ENCODE results near the gene NOS2. TPM values are rescaled to one million over a fixed set of nuclear protein-coding genes. Genes with fewer than 3 reads are reported as not detected.
"Not testable (repeated sequence)": the region's sequence is repeated elsewhere in the genome, so short reads cannot be mapped to it uniquely, and the experiment has no call there.

The NOS2 gene
- total RNA-seq, 1 experiment from 2014 or later = 1.4 TPM

- ATAC-seq = no peak
- POLR2A ChIA-PET = no interaction called here
- no peak overlapping the region for H3K4me3 Mint-ChIP-seq
- H3K27me3 Mint-ChIP-seq (ENCODE audit: low read depth) = no peaks in the 10 kb centered on the region
- peaks cover 3% of the 10 kb centered on the region; the same call in 1 of the 2 replicates for H3K36me3 Mint-ChIP-seq
- TF ChIP-seq ZNF396 (CRISPR knock-in tag; IDR thresholded peaks at IDR 0.05; ENCODE audit: borderline replicate concordance) = no peak
- TF ChIP-seq JUN (CRISPR knock-in tag; IDR thresholded peaks at IDR 0.05) = no peak
- no peak for TF ChIP-seq RORB (CRISPR knock-in tag; IDR thresholded peaks at IDR 0.05)
- TF ChIP-seq HMGA2 (CRISPR knock-in tag; IDR thresholded peaks at IDR 0.05) = no peak
- TF ChIP-seq TCF7 (CRISPR knock-in tag; IDR thresholded peaks at IDR 0.05; ENCODE audit: low read depth) = no peak
- no peak for TF ChIP-seq E2F1 (CRISPR knock-in tag; IDR thresholded peaks at IDR 0.05)
- TF ChIP-seq SOX15 (CRISPR knock-in tag; IDR thresholded peaks at IDR 0.05) = no peak
- no peak for TF ChIP-seq PRRX2 (CRISPR knock-in tag; IDR thresholded peaks at IDR 0.05)
- TF ChIP-seq FOXP1 (CRISPR knock-in tag; IDR thresholded peaks at IDR 0.05; ENCODE audit: borderline replicate concordance) = no peak
- TF ChIP-seq, protein P1, sequence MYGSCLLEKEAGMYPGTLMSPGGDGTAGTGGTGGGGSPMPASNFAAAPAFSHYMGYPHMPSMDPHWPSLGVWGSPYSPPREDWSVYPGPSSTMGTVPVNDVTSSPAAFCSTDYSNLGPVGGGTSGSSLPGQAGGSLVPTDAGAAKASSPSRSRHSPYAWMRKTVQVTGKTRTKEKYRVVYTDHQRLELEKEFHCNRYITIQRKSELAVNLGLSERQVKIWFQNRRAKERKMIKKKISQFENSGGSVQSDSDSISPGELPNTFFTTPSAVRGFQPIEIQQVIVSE (CRISPR knock-in tag; IDR thresholded peaks at IDR 0.05; ENCODE audit: borderline replicate concordance) = no peak
- no peak for TF ChIP-seq KAT7 (CRISPR knock-in tag; IDR thresholded peaks at IDR 0.05; ENCODE audit: borderline replicate concordance)
- TF ChIP-seq, protein P2, sequence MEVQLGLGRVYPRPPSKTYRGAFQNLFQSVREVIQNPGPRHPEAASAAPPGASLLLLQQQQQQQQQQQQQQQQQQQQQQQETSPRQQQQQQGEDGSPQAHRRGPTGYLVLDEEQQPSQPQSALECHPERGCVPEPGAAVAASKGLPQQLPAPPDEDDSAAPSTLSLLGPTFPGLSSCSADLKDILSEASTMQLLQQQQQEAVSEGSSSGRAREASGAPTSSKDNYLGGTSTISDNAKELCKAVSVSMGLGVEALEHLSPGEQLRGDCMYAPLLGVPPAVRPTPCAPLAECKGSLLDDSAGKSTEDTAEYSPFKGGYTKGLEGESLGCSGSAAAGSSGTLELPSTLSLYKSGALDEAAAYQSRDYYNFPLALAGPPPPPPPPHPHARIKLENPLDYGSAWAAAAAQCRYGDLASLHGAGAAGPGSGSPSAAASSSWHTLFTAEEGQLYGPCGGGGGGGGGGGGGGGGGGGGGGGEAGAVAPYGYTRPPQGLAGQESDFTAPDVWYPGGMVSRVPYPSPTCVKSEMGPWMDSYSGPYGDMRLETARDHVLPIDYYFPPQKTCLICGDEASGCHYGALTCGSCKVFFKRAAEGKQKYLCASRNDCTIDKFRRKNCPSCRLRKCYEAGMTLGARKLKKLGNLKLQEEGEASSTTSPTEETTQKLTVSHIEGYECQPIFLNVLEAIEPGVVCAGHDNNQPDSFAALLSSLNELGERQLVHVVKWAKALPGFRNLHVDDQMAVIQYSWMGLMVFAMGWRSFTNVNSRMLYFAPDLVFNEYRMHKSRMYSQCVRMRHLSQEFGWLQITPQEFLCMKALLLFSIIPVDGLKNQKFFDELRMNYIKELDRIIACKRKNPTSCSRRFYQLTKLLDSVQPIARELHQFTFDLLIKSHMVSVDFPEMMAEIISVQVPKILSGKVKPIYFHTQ (CRISPR knock-in tag; IDR thresholded peaks at IDR 0.05) = no peak
- no peak for TF ChIP-seq ZBTB21 (CRISPR knock-in tag; IDR thresholded peaks at IDR 0.05; ENCODE audit: borderline replicate concordance)
- no peak for TF ChIP-seq SP1 (CRISPR knock-in tag; conservative IDR thresholded peaks at IDR 0.05)
- no peak for TF ChIP-seq GABPB1 (CRISPR knock-in tag; IDR thresholded peaks at IDR 0.05)
- DNase-seq (ENCODE audit: low spot score) = no peak
- CTCF ChIA-PET = interaction anchor here (1.4 to 1.6 kb wide), 2 partner anchors 97 to 152 kb away, joined by 3 to 4 read pairs; no protein-coding TSS in a partner anchor
- H3K27ac Mint-ChIP-seq = peak overlapping the region; percentile 57; the same call in 1 of the 2 replicates
- peaks cover 6% of the 10 kb centered on the region for H3K9me3 Mint-ChIP-seq
- peaks cover 4% of the 10 kb centered on the region; the same call in 1 of the 2 replicates for H3K4me1 Mint-ChIP-seq
Measured at GRCh38 chr17:27751622-27752490, 48.5 kb downstream of the NOS2 start.

DNA sequence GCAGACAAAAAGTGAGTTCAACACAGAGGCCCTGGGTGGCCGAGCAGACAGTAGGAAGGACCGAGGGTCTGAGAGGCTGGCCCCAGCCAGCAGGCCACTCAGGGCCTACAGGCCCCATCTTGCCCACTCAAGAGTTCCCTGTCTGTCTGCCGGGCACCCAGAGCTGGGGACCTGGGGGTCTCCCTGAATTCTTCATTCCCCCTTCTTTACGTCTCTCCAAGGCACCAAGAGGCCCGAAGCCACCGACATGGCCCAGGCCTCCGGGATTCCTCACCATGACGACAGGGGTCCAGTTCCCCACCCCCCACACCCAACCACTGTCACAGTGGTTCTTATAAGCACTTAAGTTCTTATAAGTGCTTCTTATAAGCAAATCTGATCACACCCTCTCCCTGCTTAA lies 49.2 kb downstream of the NOS2 start:
- H3K4me3 Mint-ChIP-seq = no peak overlapping the region
- ChIA-PET POLR2A (no interaction called here), CTCF (interaction anchor here (1.4 to 1.6 kb wide), 2 partner anchors 97 to 151 kb away, joined by 3 to 4 read pairs; no protein-coding TSS in a partner anchor)
- peaks cover 6% of the 10 kb centered on the region for H3K9me3 Mint-ChIP-seq
- H3K27ac Mint-ChIP-seq = no peak overlapping the region
- no peaks in the 10 kb centered on the region for H3K27me3 Mint-ChIP-seq (ENCODE audit: low read depth)
- no peak for DNase-seq (ENCODE audit: low spot score)
- TF ChIP-seq NFATC4 (CRISPR knock-in tag; IDR thresholded peaks at IDR 0.05) = no peak
- ATAC-seq = no peak
- H3K36me3 Mint-ChIP-seq = peaks cover 3% of the 10 kb centered on the region; the same call in 1 of the 2 replicates
- H3K4me1 Mint-ChIP-seq = peaks cover 4% of the 10 kb centered on the region; the same call in 1 of the 2 replicates

DNA sequence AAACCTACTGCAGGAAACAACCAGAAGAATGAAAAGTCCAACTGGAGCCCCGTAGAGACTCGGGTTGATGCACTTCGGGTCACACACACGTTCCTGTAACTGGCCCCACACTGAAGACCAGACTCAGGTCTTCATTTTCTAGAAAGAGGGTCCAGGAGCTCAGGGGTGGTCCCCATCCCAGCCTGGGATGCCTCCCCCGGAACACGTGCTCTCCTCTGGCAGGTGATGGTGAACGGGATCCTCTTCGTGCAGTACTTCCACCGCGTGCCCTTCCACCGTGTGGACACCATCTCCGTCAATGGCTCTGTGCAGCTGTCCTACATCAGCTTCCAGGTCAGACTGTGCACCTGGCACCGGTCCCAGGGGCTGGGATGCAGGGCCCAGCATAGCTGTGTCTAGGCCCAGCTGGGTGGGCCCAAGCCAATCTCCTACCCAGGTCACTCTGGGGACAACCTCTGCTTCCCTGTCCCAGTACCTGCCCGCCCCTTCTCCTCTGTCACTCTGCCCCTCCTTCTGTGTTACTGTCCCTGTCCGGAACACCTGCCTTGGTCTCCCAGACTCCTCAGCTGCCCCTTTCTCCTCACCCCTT lies 50.7 kb downstream of the NOS2 start:
- H3K4me3 Mint-ChIP-seq; H3K4me1 Mint-ChIP-seq; ATAC-seq; H3K27me3 Mint-ChIP-seq (ENCODE audit: low read depth); H3K27ac Mint-ChIP-seq; DNase-seq (ENCODE audit: low spot score); H3K36me3 Mint-ChIP-seq; POLR2A ChIA-PET; H3K9me3 Mint-ChIP-seq: not testable (repeated sequence)
- CTCF ChIA-PET = interaction anchor here (2.0 to 3.1 kb wide), 3 partner anchors 10 to 131 kb away, joined by 9 to 25 read pairs (median 14); no protein-coding TSS in a partner anchor

Measured in WTC11 (cell line).